ENCODE measurements around the gene PTRH2. TPM values are rescaled to one million over a fixed set of nuclear protein-coding genes. Genes with fewer than 3 reads are reported as not detected.
A peak's percentile ranks its signal among the peaks of the same experiment; 100 is the strongest.

Gene PTRH2
- total RNA-seq, 4 donors from 2014 or later, result 17.4 to 18.7 (median 18.1) TPM

- no peak overlapping the region for H3K4me3 ChIP-seq
- H3K9me3 ChIP-seq, result no peaks in the 10 kb centered on the region
- no peaks in the 10 kb centered on the region for H3K4me1 ChIP-seq
- in situ Hi-C loops (cut with MboI; ENCODE audit: low sequenced_read_pairs in 4 of 4), result loop anchor here in 1 of 4 donors (25.0 kb wide), 1 partner anchor 374 kb away; no protein-coding TSS in a partner anchor
- H3K27ac ChIP-seq, result peak overlapping the region in 1 of 4 donors; percentile 3
- H3K36me3 ChIP-seq, result peaks cover 3 to 94% of the 10 kb centered on the region in 2 donors
- TF ChIP-seq CTCF (IDR thresholded peaks at IDR 0.05 in 4 of 5, conservative IDR thresholded peaks at IDR 0.05 in 1 of 5), result no peak
- no peak for TF ChIP-seq POLR2A (IDR thresholded peaks at IDR 0.05)
- no peaks in the 10 kb centered on the region for H3K27me3 ChIP-seq
- intact Hi-C loops (cut with DNase I; ENCODE audit: low total_unique reads), result no loop called here
- ATAC-seq (no peak), DNase-seq (no peak)
Measured at GRCh38 chr17:59688496-59688895, 18.7 kb downstream of the PTRH2 start.

GRCh38 chr17:59688008-59688407, 19.2 kb downstream of the PTRH2 start:
- in situ Hi-C loops (cut with MboI; ENCODE audit: low sequenced_read_pairs in 4 of 4) (loop anchor here in 1 of 4 donors (25.0 kb wide), 1 partner anchor 374 kb away; no protein-coding TSS in a partner anchor), intact Hi-C loops (cut with DNase I; ENCODE audit: low total_unique reads) (no loop called here)
- no peaks in the 10 kb centered on the region for H3K9me3 ChIP-seq
- H3K27me3 ChIP-seq, result no peaks in the 10 kb centered on the region
- H3K36me3 ChIP-seq, result peaks cover 4 to 94% of the 10 kb centered on the region in 2 donors
- H3K4me1 ChIP-seq, result no peaks in the 10 kb centered on the region
- TF ChIP-seq POLR2A (IDR thresholded peaks at IDR 0.05), result no peak
- TF ChIP-seq CTCF (IDR thresholded peaks at IDR 0.05 in 4 of 5, conservative IDR thresholded peaks at IDR 0.05 in 1 of 5), result no peak
- ATAC-seq (no peak), DNase-seq (no peak)
- H3K4me3 ChIP-seq, result no peak overlapping the region
- peak overlapping the region in 1 of 4 donors; percentile 3 for H3K27ac ChIP-seq

GRCh38 chr17:59684967-59685366, 22.3 kb downstream of the PTRH2 start:
- Histone ChIP-seq H3K9me3 (no peaks in the 10 kb centered on the region), H3K27ac (no peak overlapping the region), H3K4me1 (no peaks in the 10 kb centered on the region), H3K27me3 (no peaks in the 10 kb centered on the region), H3K4me3 (no peak overlapping the region), H3K36me3 (peaks cover 6 to 94% of the 10 kb centered on the region in 2 donors)
- intact Hi-C loops (cut with DNase I; ENCODE audit: low total_unique reads), result no loop called here
- in situ Hi-C loops (cut with MboI; ENCODE audit: low sequenced_read_pairs in 4 of 4), result loop anchor here in 1 of 4 donors (25.0 kb wide), 1 partner anchor 377 kb away; no protein-coding TSS in a partner anchor
- DNase-seq (no peak), ATAC-seq (no peak)
- TF ChIP-seq POLR2A (IDR thresholded peaks at IDR 0.05), result no peak
- TF ChIP-seq CTCF (IDR thresholded peaks at IDR 0.05 in 4 of 5, conservative IDR thresholded peaks at IDR 0.05 in 1 of 5), result no peak

- DNase-seq (no peak), ATAC-seq (no peak)
- Histone ChIP-seq H3K36me3 (peaks cover 6 to 97% of the 10 kb centered on the region in 2 donors), H3K9me3 (no peaks in the 10 kb centered on the region), H3K27me3 (no peaks in the 10 kb centered on the region), H3K4me3 (no peak overlapping the region), H3K27ac (no peak overlapping the region), H3K4me1 (no peaks in the 10 kb centered on the region)
- TF ChIP-seq CTCF (IDR thresholded peaks at IDR 0.05 in 4 of 5, conservative IDR thresholded peaks at IDR 0.05 in 1 of 5), result no peak
- no peak for TF ChIP-seq POLR2A (IDR thresholded peaks at IDR 0.05)
- in situ Hi-C loops (cut with MboI; ENCODE audit: low sequenced_read_pairs in 4 of 4), result loop anchor here in 1 of 4 donors (25.0 kb wide), 1 partner anchor 379 kb away; no protein-coding TSS in a partner anchor
- intact Hi-C loops (cut with DNase I; ENCODE audit: low total_unique reads), result no loop called here
Measured at GRCh38 chr17:59683283-59683682, 23.9 kb downstream of the PTRH2 start.

GRCh38 chr17:59680314-59680713, 26.9 kb downstream of the PTRH2 start:
- Histone ChIP-seq H3K4me3 (no peak overlapping the region), H3K9me3 (no peaks in the 10 kb centered on the region), H3K36me3 (peaks cover 6 to 100% of the 10 kb centered on the region in 2 donors), H3K4me1 (no peaks in the 10 kb centered on the region), H3K27ac (no peak overlapping the region), H3K27me3 (no peaks in the 10 kb centered on the region)
- DNase-seq (no peak), ATAC-seq (no peak)
- no peak for TF ChIP-seq POLR2A (IDR thresholded peaks at IDR 0.05)
- no peak for TF ChIP-seq CTCF (IDR thresholded peaks at IDR 0.05 in 4 of 5, conservative IDR thresholded peaks at IDR 0.05 in 1 of 5)
- in situ Hi-C loops (cut with MboI; ENCODE audit: low sequenced_read_pairs in 4 of 4) (loop anchor here in 1 of 4 donors (25.0 kb wide), 1 partner anchor 382 kb away; no protein-coding TSS in a partner anchor), intact Hi-C loops (cut with DNase I; ENCODE audit: low total_unique reads) (no loop called here)

All from gastrocnemius medialis (tissue), 4 donors.